ENCODE results near the gene ITPR3. TPM values are rescaled to one million over a fixed set of nuclear protein-coding genes. Genes with fewer than 3 reads are reported as not detected.
A peak's percentile ranks its signal among the peaks of the same experiment; 100 is the strongest.

Gene ITPR3
- total RNA-seq, 2 donors from 2014 or later: 27.6 to 77.6 TPM

- ATAC-seq (no peak), DNase-seq (ENCODE audit: low spot score) (no peak)
- H3K36me3 Mint-ChIP-seq: no peaks in the 10 kb centered on the region
- H3K4me3 Mint-ChIP-seq: no peak overlapping the region
- peak overlapping the region; percentile 21 to 76 for H3K27ac Mint-ChIP-seq
- no peaks in the 10 kb centered on the region for H3K27me3 Mint-ChIP-seq
- peaks cover 41 to 47% of the 10 kb centered on the region in 2 donors for H3K4me1 Mint-ChIP-seq (ENCODE audit: low read depth in 2 of 2)
- no peaks in the 10 kb centered on the region for H3K9me3 Mint-ChIP-seq
Measured at GRCh38 chr6:33641602-33642001, 20.5 kb downstream of the ITPR3 start.

DNA sequence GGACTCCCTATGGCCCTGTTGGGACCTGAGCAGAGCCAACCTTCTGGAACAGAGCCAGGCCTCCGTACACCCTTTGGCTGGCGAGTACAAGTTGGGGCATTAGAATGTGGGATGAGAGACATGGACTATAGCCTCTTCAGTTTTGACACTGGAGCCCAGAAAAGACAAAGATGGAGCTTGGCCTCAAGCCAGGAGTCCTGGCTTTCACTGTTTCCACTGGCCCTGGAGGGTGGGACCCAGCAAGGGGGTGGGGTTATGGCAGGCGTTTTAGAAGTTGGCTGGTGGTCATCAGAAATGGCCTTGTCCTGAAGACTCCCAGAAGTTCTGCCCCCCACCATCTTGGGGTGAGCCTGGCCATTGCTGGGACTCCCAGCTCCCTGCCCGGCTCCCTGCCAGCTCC lies 21.8 kb downstream of the ITPR3 start:
- DNase-seq (ENCODE audit: low spot score) (no peak), ATAC-seq (peak in 1 of 2 donors; percentile 24)
- no peaks in the 10 kb centered on the region for H3K27me3 Mint-ChIP-seq
- no peak overlapping the region for H3K4me3 Mint-ChIP-seq
- H3K36me3 Mint-ChIP-seq: peaks cover 6% of the 10 kb centered on the region
- no peaks in the 10 kb centered on the region for H3K9me3 Mint-ChIP-seq
- peaks cover 42 to 54% of the 10 kb centered on the region in 2 donors for H3K4me1 Mint-ChIP-seq (ENCODE audit: low read depth in 2 of 2)
- H3K27ac Mint-ChIP-seq: no peak overlapping the region

DNA sequence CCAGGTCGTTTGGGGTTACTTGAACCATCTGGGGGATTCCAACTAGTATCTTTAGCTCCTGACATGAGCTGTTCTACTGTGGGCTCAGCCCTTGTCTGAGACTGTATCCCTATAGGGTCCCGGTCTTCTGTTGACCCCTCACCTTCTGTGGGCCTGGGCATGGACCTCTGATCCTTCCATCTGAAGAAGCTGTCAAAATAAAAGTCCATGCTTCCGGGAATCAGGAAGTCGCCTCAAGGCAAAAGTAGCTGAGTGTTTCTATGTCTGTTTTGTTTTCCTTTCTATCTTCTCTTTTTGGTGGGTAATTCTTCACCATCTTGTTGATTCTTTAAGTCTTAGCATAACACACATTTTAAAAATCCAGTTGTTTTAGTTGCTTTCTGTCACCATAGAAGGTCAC lies 30.3 kb downstream of the ITPR3 start:
- Mint-ChIP-seq H3K27ac (no peak overlapping the region), H3K36me3 (peaks cover 6% of the 10 kb centered on the region), H3K4me1 (ENCODE audit: low read depth in 2 of 2) (peaks cover 10 to 19% of the 10 kb centered on the region in 2 donors)

GRCh38 chr6:33652002-33652401 lies 30.9 kb downstream of the ITPR3 start:
- DNase-seq (ENCODE audit: low spot score) (no peak), ATAC-seq (no peak)
- no peak overlapping the region for H3K27ac Mint-ChIP-seq
- peaks cover 6% of the 10 kb centered on the region for H3K36me3 Mint-ChIP-seq
- H3K4me1 Mint-ChIP-seq (ENCODE audit: low read depth in 2 of 2): peaks cover 7 to 17% of the 10 kb centered on the region in 2 donors
- no peaks in the 10 kb centered on the region for H3K27me3 Mint-ChIP-seq
- no peaks in the 10 kb centered on the region for H3K9me3 Mint-ChIP-seq
- H3K4me3 Mint-ChIP-seq: no peak overlapping the region

More for the DNA sequence above, 30.3 kb downstream of the ITPR3 start:
- ATAC-seq (no peak), DNase-seq (ENCODE audit: low spot score) (no peak)
- no peaks in the 10 kb centered on the region for H3K9me3 Mint-ChIP-seq
- no peaks in the 10 kb centered on the region for H3K27me3 Mint-ChIP-seq
- H3K4me3 Mint-ChIP-seq: no peak overlapping the region

GRCh38 chr6:33654831-33655554 lies 33.9 kb downstream of the ITPR3 start:
- ATAC-seq (no peak), DNase-seq (ENCODE audit: low spot score) (no peak)
- H3K27ac Mint-ChIP-seq: no peak overlapping the region
- no peak overlapping the region for H3K4me3 Mint-ChIP-seq
- H3K9me3 Mint-ChIP-seq: no peaks in the 10 kb centered on the region
- H3K27me3 Mint-ChIP-seq: no peaks in the 10 kb centered on the region
- peaks cover 0 to 5% of the 10 kb centered on the region in 2 donors for H3K4me1 Mint-ChIP-seq (ENCODE audit: low read depth in 2 of 2)
- H3K36me3 Mint-ChIP-seq: no peaks in the 10 kb centered on the region

DNA sequence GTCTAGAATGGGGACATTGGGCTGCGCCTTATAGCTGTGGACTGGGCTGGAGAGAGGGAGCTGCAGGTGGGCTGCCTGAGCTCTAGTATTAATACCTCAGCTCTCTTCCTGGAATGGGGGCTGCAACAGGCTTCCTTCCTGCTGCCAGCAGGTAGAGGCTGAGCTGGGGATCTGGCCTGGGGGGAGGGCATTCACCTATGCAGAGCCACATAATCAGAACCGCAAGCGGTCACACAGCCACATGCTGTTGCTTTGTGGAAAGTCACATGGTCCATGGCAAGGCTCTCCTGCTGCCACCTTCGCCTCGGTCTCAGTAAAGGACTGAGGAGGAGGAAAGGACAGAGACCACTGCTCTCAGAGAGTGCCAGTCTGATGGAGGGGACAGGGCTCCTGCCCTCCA lies 35.7 kb downstream of the ITPR3 start:
- no peaks in the 10 kb centered on the region for H3K27me3 Mint-ChIP-seq
- no peaks in the 10 kb centered on the region for H3K9me3 Mint-ChIP-seq
- H3K36me3 Mint-ChIP-seq: no peaks in the 10 kb centered on the region
- no peak overlapping the region for H3K27ac Mint-ChIP-seq
- DNase-seq (ENCODE audit: low spot score) (no peak), ATAC-seq (no peak)
- no peak overlapping the region for H3K4me3 Mint-ChIP-seq
- peaks cover 0 to 3% of the 10 kb centered on the region in 2 donors for H3K4me1 Mint-ChIP-seq (ENCODE audit: low read depth in 2 of 2)

GRCh38 chr6:33658982-33659689 lies 38.0 kb downstream of the ITPR3 start:
- H3K9me3 Mint-ChIP-seq: no peaks in the 10 kb centered on the region
- no peaks in the 10 kb centered on the region for H3K27me3 Mint-ChIP-seq
- no peaks in the 10 kb centered on the region for H3K4me1 Mint-ChIP-seq (ENCODE audit: low read depth in 2 of 2)
- ATAC-seq (no peak), DNase-seq (ENCODE audit: low spot score) (no peak)
- H3K36me3 Mint-ChIP-seq: no peaks in the 10 kb centered on the region
- no peak overlapping the region for H3K4me3 Mint-ChIP-seq
- no peak overlapping the region for H3K27ac Mint-ChIP-seq

GRCh38 chr6:33659986-33660385 lies 38.9 kb downstream of the ITPR3 start:
- Mint-ChIP-seq H3K27ac (no peak overlapping the region), H3K9me3 (no peaks in the 10 kb centered on the region), H3K4me3 (no peak overlapping the region), H3K36me3 (no peaks in the 10 kb centered on the region), H3K4me1 (ENCODE audit: low read depth in 2 of 2) (no peaks in the 10 kb centered on the region), H3K27me3 (no peaks in the 10 kb centered on the region)
- DNase-seq (ENCODE audit: low spot score) (no peak), ATAC-seq (no peak)

GRCh38 chr6:33661106-33661838 lies 40.1 kb downstream of the ITPR3 start:
- DNase-seq (ENCODE audit: low spot score) (no peak), ATAC-seq (no peak)
- Mint-ChIP-seq H3K36me3 (no peaks in the 10 kb centered on the region), H3K27me3 (no peaks in the 10 kb centered on the region), H3K27ac (no peak overlapping the region), H3K9me3 (no peaks in the 10 kb centered on the region), H3K4me1 (ENCODE audit: low read depth in 2 of 2) (no peaks in the 10 kb centered on the region), H3K4me3 (no peak overlapping the region)

DNA sequence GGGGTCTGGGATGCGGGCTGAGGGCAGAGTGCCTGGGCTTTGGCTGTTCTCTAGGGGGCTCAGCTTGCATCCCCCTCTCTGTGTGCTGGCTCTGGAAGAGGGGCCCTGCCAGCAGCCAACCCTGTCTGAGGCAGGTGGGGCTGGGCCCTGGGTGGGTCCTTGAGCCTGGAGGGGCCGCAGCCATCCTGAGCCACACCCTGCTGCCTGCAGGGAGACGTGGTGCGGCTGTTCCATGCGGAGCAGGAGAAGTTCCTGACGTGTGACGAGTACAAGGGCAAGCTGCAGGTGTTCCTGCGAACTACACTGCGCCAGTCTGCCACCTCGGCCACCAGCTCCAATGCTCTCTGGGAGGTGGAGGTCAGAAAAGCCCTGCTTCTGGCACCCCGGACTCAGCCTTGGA lies 41.2 kb downstream of the ITPR3 start:
- ATAC-seq: no peak
- H3K4me1 Mint-ChIP-seq (ENCODE audit: low read depth in 2 of 2): no peaks in the 10 kb centered on the region
- no peaks in the 10 kb centered on the region for H3K36me3 Mint-ChIP-seq
- no peaks in the 10 kb centered on the region for H3K9me3 Mint-ChIP-seq
- H3K27me3 Mint-ChIP-seq: no peaks in the 10 kb centered on the region
- H3K27ac Mint-ChIP-seq: no peak overlapping the region
- no peak for DNase-seq (ENCODE audit: low spot score)
- H3K4me3 Mint-ChIP-seq: no peak overlapping the region

GRCh38 chr6:33663028-33663427 lies 41.9 kb downstream of the ITPR3 start:
- ATAC-seq (no peak), DNase-seq (ENCODE audit: low spot score) (no peak)
- Mint-ChIP-seq H3K4me1 (ENCODE audit: low read depth in 2 of 2) (no peaks in the 10 kb centered on the region), H3K9me3 (no peaks in the 10 kb centered on the region), H3K27ac (no peak overlapping the region), H3K4me3 (no peak overlapping the region), H3K27me3 (no peaks in the 10 kb centered on the region), H3K36me3 (no peaks in the 10 kb centered on the region)

DNA sequence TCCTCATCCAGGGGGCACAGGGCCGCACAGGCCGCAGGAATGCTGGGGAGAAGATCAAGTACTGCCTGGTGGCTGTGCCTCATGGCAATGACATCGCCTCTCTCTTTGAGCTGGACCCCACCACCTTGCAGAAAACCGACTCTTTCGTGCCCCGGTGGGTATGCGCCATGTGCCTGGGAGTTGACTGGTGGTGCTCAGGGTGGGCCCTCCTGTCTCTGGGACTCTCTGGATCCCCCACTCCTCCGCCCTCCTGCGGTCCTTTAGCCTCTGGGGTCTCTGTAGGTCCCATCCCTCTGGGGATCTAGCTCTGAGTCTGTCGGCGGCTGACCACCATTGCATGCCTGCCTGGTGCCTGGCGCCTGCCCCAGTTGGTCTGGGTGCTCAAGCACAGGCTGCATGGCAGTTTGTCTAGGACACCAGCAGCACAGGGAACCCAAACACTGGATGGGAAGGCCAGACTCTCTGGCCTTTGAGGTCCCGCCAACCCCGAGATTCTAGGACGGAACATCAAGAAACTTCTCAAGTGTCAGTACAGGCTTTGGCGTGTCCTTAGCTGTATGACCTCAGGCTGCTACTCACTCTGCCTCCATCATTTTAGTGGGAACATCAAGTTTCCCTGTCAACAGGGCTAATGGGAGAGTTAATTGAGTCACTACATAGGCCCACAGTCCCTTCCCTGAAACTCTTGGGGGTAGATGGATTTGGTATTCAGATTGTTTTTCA lies 42.8 kb downstream of the ITPR3 start:
- ATAC-seq (no peak), DNase-seq (ENCODE audit: low spot score) (no peak)
- H3K27me3 Mint-ChIP-seq: no peaks in the 10 kb centered on the region
- H3K27ac Mint-ChIP-seq: no peak overlapping the region
- no peak overlapping the region for H3K4me3 Mint-ChIP-seq
- no peaks in the 10 kb centered on the region for H3K36me3 Mint-ChIP-seq
- no peaks in the 10 kb centered on the region for H3K4me1 Mint-ChIP-seq (ENCODE audit: low read depth in 2 of 2)
- no peaks in the 10 kb centered on the region for H3K9me3 Mint-ChIP-seq

DNA sequence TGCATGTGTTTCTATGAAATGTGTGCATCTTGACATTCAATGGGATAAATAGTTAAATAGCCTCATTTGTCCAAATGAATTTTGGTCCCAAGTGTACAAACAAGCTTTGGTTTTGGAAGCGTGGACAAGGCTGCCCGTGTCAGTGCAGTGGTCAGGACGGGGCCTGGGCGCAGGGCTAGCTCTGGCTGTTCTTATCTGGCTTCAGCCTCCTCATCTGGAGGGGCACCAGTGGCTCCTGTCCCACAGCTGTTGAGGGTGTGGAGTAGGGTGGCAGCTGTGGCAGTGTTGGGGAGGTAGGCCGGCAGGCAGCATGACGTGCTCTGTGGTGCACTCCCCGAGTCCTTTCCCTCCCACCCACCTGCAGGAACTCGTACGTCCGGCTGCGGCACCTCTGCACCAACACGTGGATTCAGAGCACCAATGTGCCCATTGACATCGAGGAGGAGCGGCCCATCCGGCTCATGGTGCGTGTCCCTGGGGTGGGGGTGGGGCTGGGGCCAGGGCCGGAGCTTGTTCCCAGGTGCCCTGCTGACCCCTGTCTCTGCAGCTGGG lies 43.5 kb downstream of the ITPR3 start:
- no peaks in the 10 kb centered on the region for H3K36me3 Mint-ChIP-seq
- no peak overlapping the region for H3K27ac Mint-ChIP-seq
- H3K9me3 Mint-ChIP-seq: no peaks in the 10 kb centered on the region
- ATAC-seq: no peak
- DNase-seq (ENCODE audit: low spot score): no peak
- H3K4me1 Mint-ChIP-seq (ENCODE audit: low read depth in 2 of 2): no peaks in the 10 kb centered on the region
- no peak overlapping the region for H3K4me3 Mint-ChIP-seq
- no peaks in the 10 kb centered on the region for H3K27me3 Mint-ChIP-seq
